ENCODE data around the gene WDR64.

- TF ChIP-seq CTCF (IDR thresholded peaks at IDR 0.05; ENCODE audit: low read depth, low read length) (no peak), POLR2A (IDR thresholded peaks at IDR 0.05; ENCODE audit: extremely low read depth, insufficient read length) (no peak)
These were observed 5.9 kb upstream of the WDR64 start for GRCh38 chr1:241646201-241646600.

All from NB4 (cell line).